ENCODE data around the gene GRB2. TPM values are rescaled to one million over a fixed set of nuclear protein-coding genes. Genes with fewer than 3 reads are reported as not detected.
"Not testable (repeated sequence)": the region's sequence is repeated elsewhere in the genome, so short reads cannot be mapped to it uniquely, and the experiment has no call there.

Gene GRB2
- total RNA-seq, 4 donors from 2014 or later, result 51.5 to 127 (median 78.1) TPM

GRCh38 chr17:75349589-75349988 lies 55.9 kb downstream of the GRB2 start:
- DNase-seq, result no peak
- Histone ChIP-seq H3K27me3 (no peaks in the 10 kb centered on the region), H3K4me1 (peaks cover 0 to 8% of the 10 kb centered on the region in 2 donors), H3K9me3 (no peaks in the 10 kb centered on the region), H3K36me3 (no peaks in the 10 kb centered on the region), H3K4me3 (no peak overlapping the region), H3K27ac (no peak overlapping the region)
- TF ChIP-seq CTCF (IDR thresholded peaks at IDR 0.05), result no peak
- TF ChIP-seq POLR2A (IDR thresholded peaks at IDR 0.05), result no peak
- intact Hi-C loops (cut with DNase I; ENCODE audit: low total_unique reads), result no loop called here

- Histone ChIP-seq H3K9me3 (no peaks in the 10 kb centered on the region), H3K27me3 (no peaks in the 10 kb centered on the region), H3K4me1 (peaks cover 0 to 11% of the 10 kb centered on the region in 2 donors), H3K27ac (no peak overlapping the region), H3K36me3 (no peaks in the 10 kb centered on the region), H3K4me3 (no peak overlapping the region)
- intact Hi-C loops (cut with DNase I; ENCODE audit: low total_unique reads), result no loop called here
- no peak for DNase-seq
- no peak for TF ChIP-seq CTCF (IDR thresholded peaks at IDR 0.05)
- no peak for TF ChIP-seq POLR2A (IDR thresholded peaks at IDR 0.05)
Measured at GRCh38 chr17:75348386-75349012, 57.0 kb downstream of the GRB2 start.

GRCh38 chr17:75346906-75347305 lies 58.6 kb downstream of the GRB2 start:
- intact Hi-C loops (cut with DNase I; ENCODE audit: low total_unique reads), result no loop called here
- H3K36me3 ChIP-seq, result no peaks in the 10 kb centered on the region
- no peak overlapping the region for H3K27ac ChIP-seq
- no peak for DNase-seq
- peaks cover 0 to 11% of the 10 kb centered on the region in 2 donors for H3K4me1 ChIP-seq
- no peak overlapping the region for H3K4me3 ChIP-seq
- no peaks in the 10 kb centered on the region for H3K9me3 ChIP-seq
- no peak for TF ChIP-seq POLR2A (IDR thresholded peaks at IDR 0.05)
- TF ChIP-seq CTCF (IDR thresholded peaks at IDR 0.05), result no peak
- H3K27me3 ChIP-seq, result no peaks in the 10 kb centered on the region

- H3K27ac ChIP-seq; H3K4me3 ChIP-seq; DNase-seq; H3K27me3 ChIP-seq; H3K36me3 ChIP-seq; H3K9me3 ChIP-seq; intact Hi-C loops (cut with DNase I; ENCODE audit: low total_unique reads): not testable (repeated sequence)
- peaks cover 0 to 11% of the 10 kb centered on the region in 2 donors for H3K4me1 ChIP-seq
Measured at GRCh38 chr17:75346368-75346767, 59.1 kb downstream of the GRB2 start.

GRCh38 chr17:75345514-75346167 lies 59.8 kb downstream of the GRB2 start:
- Histone ChIP-seq H3K36me3 (no peaks in the 10 kb centered on the region), H3K9me3 (no peaks in the 10 kb centered on the region), H3K27me3 (no peaks in the 10 kb centered on the region), H3K4me1 (peaks cover 0 to 11% of the 10 kb centered on the region in 2 donors), H3K27ac (no peak overlapping the region), H3K4me3 (no peak overlapping the region)
- no peak for DNase-seq
- TF ChIP-seq CTCF (IDR thresholded peaks at IDR 0.05), result no peak
- no peak for TF ChIP-seq POLR2A (IDR thresholded peaks at IDR 0.05)
- intact Hi-C loops (cut with DNase I; ENCODE audit: low total_unique reads), result no loop called here
